Stimulated activated CD8-positive, alpha-beta memory T cell treated with anti-CD3 and anti-CD28 coated beads, Interleukin-15, amount 100 ng/mL, for 1 hour (primary cell): Measurements from ENCODE around the gene B4GALT3.

ENCODE experiments used
- DNase-seq: peaks from one replicate; pipeline ENCODE4 v3.0.0-alpha.2; 2020; ENCODE audit warnings: low read depth

Gene B4GALT3

DNA sequence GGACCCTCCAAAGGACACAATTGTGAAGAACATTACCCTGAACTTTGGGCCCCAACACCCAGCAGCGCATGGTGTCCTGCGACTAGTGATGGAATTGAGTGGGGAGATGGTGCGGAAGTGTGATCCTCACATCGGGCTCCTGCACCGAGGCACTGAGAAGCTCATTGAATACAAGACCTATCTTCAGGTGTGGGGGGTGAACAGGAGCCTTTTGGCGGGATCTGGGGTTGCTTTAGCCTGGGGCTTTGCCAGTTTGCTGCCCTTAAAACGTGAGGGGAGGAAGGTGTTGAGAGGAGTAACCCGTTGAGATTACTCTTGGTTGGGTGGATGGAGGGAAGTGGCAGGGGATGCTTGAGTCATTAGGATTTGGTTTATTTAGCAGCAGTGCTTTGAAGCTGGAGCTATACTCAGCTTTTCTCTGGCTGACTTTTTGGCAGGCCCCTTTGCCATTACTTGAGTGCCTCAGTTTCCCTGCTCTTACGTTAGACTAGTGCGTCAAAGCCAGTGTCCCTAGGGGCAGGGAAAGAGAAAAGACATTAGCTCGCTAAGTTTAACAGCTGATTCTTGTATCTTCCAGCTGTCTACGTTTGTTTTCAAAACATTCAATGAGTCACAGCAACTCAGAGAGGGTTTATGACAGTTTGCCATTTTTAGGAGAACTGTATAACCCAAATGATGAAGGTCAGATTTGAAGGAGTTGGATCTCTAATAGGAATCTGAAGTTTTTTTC, 29.3 kb upstream of the B4GALT3 start:
- DNase-seq, result no peak

DNA sequence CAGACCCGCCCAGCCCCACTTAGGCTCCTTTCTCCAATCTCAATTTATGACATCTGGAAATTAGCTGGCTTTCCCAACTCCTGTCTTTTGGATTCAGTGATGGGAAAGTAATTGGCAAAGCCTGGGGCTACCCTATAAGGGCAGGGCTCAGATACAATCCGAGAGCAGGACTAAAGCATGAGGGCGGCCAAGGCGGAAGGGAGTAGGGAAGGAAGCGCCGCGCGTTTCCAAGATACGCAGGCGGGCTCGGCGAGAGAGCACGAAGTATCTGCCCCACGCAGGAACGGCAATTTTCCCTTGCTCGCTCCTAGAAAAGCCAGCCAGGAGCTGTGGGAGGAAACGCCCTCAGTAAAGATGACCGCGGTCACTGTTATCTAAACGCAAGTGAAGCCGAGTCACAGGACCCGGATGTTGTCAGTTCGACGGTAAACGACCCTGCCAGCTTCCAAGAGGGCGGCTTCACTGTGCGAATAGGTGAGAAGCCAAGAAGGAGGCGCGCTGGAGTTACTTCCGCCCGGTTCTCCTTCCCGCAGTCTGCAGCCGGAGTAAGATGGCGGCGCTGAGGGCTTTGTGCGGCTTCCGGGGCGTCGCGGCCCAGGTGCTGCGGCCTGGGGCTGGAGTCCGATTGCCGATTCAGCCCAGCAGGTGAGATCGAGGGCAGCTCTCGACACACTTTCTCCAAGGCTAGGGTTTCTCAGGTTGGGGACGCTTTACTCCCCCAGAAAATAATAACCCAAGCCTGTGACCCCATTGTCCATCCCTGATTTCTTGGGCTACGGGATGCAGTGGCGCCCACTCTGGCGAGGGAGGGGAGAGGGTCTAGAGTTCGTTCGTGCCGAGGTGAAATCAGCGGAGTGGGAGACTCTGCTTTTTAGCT, 24.8 kb upstream of the B4GALT3 start, which contains the start of gene NDUFS2:
Gene NDUFS2, plus strand, starts transcription at position 532 of the 877 bp plus-strand sequence. Its CDS starts 19 bp downstream, at position 551.
- DNase-seq, result peak; percentile 92

DNA sequence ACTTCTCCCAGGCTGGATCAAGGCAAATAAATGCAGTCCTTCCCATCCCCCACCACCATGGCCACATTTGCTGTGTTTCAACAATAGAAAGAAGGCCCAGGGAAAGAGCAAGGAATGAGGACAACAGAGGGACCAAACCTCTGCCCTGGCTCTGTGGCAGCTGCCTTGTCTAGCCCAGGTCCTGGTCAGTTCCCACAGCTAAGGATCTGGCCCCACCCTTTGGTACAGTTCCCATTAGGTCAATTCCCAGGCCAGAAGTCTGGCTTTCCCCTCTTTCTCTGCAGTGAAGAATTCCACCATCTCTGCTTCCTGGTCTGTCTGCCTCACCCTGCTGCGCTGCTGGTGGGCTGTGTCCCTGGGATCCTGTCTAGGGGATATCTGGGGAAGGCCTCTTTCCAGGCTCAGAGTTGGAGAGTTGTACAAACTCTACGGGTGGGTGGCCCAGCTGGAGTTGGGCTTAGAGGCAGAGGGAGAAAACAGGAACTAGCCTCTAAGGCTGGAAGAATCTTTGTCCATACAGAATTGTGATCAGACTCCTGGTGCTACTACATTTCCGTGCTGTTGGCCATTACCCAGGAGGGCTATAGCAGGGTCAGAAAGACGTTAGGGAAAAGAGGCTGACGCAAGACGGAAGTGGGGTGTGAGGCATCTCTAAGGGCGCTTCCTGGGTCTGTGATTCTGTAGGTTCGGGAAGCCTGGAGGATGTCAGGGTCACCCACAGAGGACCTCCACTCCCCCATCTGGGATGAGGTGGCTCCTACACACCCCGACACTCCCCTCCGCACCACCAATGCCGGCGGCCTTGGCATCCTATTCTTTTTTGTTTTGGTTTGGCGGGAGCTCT, 23.9 kb upstream of the B4GALT3 start:
- no peak for DNase-seq

DNA sequence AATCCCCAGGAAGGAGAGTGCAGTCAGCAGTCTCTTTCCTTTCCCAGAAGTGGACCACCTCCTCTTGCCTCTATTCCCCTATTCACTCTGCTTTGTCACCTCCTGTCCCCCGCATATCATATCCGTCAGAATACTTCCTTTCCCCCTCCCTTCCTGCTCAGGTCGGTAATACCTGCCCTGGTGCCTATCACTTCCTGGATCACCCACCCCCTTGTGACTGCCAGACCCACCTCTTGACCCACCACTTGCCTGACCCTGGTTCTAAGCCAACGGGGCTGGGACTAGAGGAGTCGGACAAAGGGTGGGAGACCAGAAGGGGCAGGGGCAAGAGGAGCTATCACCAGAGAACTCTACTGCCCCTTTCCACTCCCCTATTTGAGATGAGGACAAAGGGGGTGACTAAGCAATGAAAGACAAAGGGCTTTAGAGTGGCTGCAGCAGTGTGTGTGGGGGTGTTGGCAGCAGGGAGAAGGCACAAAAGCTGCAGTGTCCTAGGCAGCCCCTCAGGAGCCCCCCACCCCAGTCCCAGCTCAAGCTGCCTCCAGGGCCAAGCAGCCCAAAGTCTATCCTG, 23.2 kb upstream of the B4GALT3 start:
- DNase-seq, result no peak

DNA sequence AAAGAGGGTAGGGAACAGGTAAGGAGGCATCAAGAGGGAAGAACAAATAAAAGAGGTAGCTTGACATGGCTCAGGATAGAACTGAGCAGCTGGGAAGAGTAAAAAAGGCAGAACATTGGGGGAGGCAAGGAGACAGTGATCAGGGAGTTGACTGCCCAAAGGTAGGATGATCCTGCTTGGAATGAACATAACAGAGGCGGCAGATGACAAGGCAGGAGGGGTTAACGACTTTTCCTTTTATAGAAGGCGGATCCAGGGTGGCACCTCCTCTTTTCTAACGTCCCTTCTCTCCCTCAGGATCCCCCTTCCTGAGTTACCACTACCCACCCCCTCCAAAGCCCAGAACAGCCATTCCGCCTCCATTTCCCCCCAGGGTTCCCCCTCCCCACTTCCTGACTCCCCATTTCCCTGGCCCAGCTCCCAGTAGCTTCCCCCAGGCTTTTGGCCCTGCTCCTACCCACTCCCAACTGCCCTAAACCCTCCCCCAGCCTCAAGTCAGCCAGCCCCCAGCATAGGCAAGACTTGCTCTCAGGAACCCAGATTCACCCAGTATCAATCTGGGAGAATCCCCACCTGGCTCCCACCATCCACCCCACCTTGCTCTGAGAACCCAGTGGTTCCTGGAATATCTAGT, 22.3 kb upstream of the B4GALT3 start:
- DNase-seq, result no peak

DNA sequence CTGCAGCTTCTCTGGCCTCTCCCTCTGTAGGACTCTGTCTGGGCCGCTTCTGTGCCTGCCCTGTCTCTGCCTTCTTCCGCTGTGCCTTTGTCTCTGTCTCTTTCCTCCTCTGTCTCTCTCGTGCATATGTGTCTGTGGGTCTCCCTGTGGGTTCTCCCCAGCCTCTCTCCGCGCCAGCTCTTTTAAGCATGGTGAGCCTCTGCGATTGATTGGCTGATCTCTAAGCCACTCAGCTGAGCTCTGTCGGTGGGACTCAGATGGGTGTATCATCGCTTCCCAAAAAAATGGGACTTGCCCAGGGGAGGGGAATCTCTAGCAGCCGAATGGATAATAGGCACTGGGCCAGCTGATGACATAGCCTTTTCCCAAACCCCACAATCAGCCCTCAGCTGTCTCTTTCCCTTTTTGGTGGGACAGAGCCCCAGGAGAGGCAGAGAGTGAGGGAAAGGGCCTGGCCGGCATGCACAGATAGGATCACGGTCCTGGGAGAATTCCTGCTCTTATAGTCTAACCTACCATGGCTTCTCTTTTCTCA, 21.7 kb upstream of the B4GALT3 start, which contains the start of gene ADAMTS4:
Gene ADAMTS4, minus strand, starts transcription at position 158 of the 535 bp plus-strand sequence. CDS start 427 bp downstream, outside the sequence.
- no peak for DNase-seq

DNA sequence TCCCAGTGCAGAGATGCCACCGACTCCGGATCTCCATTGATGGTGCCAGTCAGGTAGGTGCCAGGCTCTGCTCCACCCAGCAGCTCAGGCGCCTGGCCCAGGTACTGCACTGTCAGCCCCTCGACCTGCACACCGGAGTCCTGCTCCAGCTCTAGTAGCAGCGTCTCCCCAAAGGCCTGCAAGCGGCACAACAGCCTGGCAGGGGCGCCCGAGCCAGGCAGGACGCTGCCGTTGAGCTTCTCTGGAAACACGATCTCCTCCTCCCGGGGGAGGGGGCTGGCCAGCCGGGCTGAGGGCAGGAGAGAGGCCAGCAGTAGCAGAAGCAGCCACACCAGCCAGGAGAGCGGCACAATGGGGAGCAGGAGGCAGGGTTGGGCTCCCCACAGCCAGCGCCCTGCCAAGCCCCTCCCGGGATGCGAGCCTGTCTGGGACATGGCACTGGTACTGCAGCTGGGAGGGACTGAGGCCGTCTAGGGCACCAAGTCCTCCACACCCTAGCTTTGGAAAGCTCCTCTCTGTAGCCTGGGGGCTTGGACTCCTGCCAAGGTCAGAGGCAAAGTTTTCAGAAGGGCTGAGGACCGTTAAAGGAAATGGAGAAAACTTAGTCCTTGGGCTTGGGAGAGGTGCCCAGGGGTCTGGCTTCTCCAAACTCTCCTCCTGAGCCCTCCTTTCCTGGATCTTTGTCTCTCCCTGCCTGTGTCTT, 21.0 kb upstream of the B4GALT3 start:
- DNase-seq, result no peak

DNA sequence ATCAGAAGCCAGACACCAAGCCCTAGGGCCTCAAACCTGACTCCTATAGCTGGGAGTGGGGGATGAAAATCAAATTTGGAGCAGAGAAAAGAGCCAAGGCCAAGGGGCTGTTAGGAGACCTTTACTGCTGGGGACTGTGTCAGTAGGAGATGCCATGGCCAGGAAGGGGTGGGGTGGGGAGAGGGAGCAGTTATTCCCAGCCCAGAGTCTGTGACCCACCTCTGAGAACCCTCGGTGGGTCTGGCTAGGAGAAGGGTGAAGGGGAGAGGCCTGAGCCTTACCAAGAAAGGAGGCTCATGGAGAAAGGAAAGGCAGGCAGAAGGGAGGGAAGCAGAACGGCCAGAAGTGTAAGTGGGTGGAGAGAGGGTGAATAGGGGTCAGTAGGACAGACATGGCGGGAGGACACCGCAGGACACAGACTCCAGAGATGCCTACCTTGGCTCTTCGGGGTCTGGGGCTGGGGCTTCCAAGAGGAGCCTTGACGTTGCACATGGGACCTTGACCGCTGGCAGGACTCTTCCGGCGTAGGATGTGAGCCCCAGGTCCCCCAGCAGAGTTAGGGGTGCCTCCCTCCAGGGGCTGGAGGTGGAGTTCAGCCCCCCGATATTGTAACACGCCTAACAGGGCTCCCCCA, 20.4 kb upstream of the B4GALT3 start:
- no peak for DNase-seq

DNA sequence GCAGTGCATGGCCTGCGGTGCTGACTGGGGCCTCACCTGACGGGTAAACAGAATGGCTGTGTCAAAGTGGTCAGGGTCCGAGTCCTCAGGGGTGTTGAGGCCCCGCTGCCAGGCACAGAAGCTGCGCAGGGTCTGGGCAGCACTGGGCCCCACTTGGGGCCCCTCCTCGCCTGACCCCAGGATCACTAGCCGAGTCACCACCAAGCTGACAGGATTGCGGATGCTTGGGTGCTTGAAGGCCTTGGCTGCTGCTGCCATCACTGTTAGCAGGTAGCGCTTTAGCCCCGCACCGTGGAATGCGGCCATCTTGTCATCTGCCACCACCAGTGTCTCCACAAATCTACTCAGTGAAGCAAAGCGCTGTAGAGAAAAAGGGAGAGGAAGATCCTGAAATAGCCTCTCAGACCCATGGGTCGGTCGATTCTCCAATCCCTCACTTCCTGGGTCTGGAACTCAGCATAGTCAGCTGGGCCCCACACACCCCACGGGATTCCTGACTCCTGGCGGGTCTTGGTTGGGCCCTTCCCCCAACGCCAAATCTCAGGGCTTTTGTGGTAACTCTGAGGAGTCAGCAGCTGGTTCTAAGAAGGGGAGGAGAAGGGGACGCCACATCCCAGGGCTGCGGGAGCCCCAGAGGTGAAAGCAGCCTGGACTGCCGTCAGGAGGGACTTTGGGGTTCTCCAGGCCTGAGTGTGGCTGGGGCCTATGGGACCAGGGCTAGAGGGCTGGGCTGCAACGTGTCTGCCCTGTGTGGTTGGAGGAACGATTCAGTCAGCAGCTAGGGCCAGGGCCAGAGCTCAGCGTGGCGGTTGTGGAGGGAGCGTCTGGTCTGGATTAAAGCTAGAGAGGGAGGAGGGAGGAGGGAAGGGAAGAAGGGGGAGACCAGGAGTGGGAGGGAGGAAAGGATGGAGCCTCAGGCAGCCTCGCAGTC, 19.5 kb upstream of the B4GALT3 start:
- no peak for DNase-seq

DNA sequence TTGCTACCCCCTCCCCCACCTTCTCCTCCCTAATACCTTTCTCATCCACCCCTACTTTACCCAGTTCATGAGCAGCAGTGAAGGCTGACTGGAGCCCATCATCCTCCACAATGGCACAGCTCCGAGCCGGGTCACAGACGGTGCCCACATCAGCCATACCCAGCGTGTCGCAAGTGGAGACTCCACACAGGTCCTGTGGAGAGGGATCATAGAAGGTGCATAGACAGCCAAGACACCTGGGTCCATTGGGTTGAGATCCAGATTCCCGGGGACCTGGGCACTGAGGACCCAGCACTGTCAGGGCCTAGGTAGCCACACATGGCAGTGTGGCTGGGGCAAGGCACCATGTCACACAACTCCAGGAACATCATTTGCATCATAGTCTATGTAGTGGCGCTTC, 18.8 kb upstream of the B4GALT3 start:
- no peak for DNase-seq

DNA sequence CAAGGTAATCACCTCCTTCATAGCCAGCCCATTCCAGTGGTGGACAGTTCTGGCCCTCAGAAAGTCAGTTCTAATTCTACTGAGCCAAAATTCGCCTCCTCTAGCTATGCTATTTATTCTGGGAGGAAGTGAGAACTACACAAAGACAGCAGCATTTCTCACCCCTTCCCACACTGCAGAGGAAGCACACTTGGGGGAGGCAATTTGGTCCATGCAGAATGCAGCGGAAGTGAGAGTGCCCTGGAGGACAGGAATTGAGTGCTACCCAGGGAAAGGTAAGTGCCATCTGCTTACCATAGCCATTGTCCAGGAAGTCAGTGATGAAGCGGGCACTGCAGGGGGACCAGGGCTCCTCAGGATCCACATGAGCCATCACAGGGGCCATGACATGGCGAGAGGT, 17.9 kb upstream of the B4GALT3 start:
- DNase-seq, result no peak

DNA sequence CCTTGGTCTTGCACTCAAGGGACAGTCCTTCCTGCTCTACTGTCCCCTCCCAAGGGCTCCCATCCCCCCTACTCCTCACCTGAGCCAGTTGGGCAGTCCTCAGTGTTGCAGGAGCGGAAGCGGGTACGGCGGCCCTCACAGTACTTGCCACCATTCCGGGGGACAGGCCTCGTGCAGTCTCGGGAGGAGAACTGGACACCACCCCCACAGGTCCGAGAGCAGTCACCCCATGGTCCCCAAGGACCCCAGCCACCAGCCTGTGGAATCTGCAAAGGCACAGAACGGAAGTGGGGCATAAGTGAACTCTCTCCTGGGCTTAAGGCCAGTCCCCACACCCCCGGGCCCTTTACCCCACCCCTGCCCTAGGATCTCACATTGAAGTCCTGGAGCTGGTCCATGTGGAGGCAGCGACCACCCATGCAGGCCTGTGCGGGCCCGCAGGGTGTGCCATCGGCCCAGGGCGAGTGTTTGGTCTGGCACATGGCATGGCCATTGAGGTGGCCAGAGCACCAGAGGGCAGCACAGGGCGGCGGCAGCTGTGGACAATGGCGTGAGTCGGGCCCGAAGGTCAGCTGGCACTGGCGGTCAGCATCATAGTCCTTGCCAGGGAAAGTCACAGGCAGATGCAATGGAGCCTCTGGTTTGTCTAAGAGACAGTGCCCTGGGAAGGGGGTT, 16.4 kb upstream of the B4GALT3 start:
- no peak for DNase-seq

DNA sequence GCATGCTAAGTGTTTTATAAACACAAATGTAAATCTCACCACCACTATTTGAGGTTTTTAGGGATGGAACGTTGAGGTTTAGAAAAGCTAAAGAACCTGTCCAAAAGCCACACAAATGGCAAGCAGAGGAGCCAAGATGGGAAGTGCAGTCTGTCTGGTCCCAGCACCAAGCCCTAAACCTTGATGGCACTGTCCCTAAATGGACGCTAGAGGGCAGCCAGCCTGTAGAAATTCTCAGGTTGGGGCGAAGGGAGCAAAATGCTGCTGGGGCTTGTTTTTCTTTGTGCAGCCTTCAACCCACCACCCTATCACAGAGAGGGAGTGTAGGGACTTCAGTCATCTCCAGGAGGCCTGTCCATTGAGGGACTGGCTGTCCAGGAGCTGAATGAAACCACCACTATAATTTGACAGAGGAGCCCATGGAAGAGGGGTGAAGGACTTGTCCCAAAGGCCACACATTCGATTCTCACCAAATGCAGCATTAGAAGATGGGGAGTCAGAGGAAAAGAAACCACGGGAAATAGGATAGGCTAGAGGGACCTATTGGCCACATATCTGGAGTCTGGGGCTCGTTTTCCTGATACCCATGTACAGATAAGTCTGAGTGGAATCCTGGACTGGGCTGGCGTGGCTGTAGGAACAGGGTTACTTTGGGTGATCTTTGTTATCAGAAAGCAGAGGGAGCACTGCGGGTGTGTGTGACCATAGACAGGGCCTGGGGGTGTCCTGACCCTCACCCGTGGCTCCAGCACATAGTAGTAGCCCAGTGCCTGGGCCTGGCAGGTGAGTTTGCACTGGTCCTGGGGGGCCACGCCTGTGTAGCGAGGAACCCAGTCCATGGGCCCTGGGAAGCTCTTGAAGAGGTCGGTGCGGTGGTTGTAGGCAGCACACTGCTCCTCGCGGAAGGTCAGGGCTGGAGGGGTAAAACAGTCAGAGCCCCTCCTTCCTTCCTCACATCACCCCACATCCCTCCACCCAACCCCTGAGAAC, 15.5 kb upstream of the B4GALT3 start:
- DNase-seq, result peak; percentile 45

DNA sequence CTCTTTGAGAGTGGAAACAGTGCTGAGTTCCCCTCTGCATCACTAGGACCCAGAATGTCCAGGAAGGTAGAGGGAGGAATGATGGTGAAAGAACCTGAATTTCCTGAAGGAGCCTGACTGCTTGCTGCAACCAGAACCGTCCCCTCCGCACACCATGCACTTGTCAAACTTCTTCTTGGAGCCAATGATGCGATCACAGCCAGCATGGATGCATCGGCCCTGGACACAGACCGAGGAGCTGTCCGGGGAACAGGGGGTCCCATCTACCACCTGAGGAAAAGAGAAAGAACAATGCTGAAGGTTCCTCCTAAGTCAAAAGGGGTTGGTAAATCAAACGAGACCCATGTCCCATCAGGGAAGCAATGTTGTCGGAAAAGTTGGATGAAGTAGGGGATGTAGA, 14.7 kb upstream of the B4GALT3 start:
- DNase-seq, result no peak

DNA sequence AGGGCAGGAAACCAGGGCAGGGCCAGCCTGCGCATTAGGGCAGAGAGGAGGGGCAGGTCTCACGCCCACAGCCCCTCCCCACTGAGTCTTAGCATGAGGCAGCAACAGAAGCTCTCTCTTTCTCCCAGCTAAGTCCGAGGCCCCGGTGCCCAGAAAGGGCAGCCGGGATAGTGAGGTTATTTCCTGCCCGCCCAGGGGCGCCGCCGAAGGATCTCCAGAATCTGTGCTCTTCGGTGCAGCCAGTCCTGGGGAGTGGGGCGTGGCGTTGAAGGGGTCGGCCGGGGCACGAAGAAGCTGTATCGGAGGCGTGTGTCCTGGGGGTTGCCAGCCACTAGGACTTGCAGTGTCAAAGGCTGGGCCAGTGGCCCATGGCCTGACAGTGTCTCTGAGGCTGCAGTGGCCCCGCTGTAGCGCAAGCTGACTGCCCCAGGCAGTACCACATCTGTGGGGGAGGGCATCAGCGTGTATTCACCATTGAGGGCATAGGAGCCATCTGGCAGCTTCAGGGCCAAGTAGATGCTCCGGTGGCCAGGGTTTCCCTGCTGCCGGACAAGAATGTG, 13.7 kb upstream of the B4GALT3 start:
- no peak for DNase-seq

DNA sequence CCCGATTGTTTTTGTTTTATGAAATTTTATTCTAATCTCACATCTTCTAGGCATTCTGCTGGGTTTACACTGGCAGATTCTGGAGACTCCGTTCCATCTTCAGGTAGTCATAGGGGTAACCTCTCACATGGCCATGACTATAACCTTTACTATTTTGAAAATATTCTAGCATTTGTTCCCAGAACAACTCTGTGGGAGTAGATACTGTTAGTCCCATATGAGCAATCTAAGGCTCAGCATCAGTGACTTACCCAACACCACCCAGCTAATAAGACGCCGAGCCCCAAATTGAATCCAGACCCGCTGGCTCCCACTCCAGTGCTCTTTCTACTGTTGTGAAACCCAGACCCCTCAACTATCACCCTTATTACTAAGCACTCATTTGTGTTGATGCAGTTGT, 11.7 kb upstream of the B4GALT3 start:
- DNase-seq, result no peak

DNA sequence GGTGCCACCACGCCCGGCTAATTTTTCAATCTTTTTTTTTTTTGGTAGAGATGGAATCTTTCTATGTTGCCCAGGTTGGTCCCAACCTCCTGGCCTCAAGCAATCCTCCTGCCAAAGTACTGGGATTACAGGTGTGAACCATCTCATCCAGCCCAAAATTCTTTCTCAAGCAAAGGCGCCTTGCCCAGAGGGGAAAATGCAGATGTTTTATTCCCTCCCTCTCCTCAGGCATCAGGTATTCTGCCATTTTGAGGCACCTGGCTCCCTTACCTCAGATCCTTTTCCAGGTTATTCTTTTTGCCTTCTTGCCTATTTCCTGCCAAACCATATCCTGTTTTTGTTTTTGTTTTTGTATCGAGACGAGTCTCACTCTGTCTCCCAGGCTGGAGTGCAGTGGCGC, 11.1 kb upstream of the B4GALT3 start:
- DNase-seq, result no peak
